Measurements from ENCODE around the gene VAMP5.
"Not testable (repeated sequence)": the region's sequence is repeated elsewhere in the genome, so short reads cannot be mapped to it uniquely, and the experiment has no call there.

The VAMP5 gene

DNA sequence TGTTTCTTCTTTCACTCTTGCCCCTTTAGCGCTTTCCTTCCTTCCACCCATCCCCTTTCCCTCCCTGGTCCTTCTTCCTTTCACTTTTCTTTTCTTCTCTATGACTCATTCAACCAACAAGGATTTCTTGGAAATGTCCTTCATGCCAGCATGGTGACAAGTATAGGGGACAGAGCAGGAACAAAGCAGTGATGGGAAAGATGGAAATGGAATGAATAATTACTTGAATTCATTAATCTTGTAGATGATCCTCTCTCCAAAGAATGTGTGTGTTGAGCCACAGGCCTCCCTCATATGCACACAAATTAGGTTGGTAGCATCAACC, 1.5 kb downstream of the VAMP5 start:
- H3K4me3 ChIP-seq (ENCODE audit: low read length): no peak overlapping the region

DNA sequence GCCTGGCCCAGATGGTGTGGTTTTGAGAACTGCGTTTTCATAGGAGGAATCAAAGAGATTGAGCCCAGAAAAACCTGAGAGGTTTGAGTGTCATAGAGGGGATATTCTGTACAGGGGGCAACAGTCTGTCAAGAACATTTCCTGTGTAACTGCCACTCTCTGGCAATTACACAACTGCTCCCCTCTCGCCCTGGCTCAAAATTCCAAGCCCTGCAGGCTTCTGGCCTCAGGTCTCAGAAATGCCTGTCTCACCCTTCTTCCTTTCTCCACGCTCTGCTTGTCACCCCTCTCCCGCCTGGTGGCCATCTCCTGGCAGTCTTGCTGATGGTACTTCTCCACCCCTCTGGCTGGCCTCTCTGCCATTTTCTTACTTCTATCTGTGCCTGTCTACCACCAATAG, 4.0 kb downstream of the VAMP5 start:
- TF ChIP-seq CTCF (conservative IDR thresholded peaks at IDR 0.05; ENCODE audit: low read depth, low read length): no peak
- no peak for DNase-seq (ENCODE audit: low read depth)
- H3K4me3 ChIP-seq (ENCODE audit: low read length): no peak overlapping the region

More for the DNA sequence above, 1.5 kb downstream of the VAMP5 start:
- TF ChIP-seq CTCF (conservative IDR thresholded peaks at IDR 0.05; ENCODE audit: low read depth, low read length): no peak
- DNase-seq (ENCODE audit: low read depth): no peak

GRCh38 chr2:85588645-85589044, 4.4 kb downstream of the VAMP5 start:
- H3K4me3 ChIP-seq (ENCODE audit: low read length): no peak overlapping the region
- DNase-seq (ENCODE audit: low read depth): no peak
- no peak for TF ChIP-seq CTCF (conservative IDR thresholded peaks at IDR 0.05; ENCODE audit: low read depth, low read length)

DNA sequence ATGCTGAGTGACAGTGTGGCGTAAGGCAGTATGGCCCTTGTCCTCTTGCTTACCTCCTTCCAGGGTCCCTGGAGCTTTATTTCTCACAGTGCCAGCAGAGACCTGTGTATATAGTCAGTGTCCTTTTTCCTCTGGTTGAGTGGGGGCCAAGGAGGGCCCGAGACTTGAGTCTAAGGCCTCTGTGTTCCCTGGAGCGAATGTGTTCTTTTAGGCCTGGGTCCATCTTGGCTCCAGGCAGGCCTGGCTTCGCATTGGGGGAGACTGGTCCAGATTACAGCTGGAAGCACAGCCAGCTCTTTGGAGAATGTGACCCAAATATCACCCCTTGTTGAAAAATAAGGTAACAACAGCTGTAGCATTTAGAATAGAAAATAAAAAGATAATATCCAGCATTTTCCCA, 5.0 kb downstream of the VAMP5 start:
- TF ChIP-seq CTCF (conservative IDR thresholded peaks at IDR 0.05; ENCODE audit: low read depth, low read length): no peak
- no peak overlapping the region for H3K4me3 ChIP-seq (ENCODE audit: low read length)
- DNase-seq (ENCODE audit: low read depth): no peak

DNA sequence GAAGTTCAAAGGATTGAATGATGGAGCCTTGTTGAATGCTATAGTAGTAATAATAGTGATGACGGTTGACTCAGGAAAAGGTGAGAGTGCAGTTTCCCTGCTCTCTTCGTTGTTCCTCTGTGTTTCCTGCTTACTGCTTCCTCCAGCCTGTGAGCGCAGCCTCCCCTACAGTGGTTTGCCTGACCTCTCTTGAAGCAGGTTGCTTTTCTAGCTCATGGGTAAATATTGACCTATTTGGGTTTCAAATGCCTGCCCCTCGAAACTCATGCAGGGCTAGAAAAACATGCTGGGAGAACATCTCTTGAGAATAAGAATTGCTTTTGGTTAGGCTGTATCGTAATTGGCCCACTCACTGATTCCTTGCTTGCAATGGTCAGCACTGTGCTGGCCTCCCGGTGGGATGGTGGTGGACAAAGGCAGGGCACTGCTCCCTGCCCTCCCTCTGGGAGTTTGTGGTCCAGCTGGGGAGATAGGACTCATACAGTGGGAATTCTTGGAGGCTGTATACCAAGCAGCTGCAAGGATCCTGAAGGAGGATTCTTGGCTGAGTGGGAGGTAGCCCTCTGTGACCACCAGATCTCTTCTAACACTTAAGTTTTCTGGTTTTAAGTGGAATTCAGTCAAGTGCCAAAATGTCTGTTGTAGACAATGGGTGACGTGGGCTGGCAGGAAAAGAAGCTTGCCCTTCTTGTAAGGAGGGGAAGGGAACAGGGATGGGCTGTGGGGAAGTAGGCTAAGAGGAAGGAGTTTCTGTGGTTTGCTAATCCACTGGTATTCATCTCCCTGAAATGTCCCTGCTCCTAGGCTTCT, 6.0 kb downstream of the VAMP5 start:
- no peak for TF ChIP-seq CTCF (conservative IDR thresholded peaks at IDR 0.05; ENCODE audit: low read depth, low read length)
- DNase-seq (ENCODE audit: low read depth): peak; percentile 57

DNA sequence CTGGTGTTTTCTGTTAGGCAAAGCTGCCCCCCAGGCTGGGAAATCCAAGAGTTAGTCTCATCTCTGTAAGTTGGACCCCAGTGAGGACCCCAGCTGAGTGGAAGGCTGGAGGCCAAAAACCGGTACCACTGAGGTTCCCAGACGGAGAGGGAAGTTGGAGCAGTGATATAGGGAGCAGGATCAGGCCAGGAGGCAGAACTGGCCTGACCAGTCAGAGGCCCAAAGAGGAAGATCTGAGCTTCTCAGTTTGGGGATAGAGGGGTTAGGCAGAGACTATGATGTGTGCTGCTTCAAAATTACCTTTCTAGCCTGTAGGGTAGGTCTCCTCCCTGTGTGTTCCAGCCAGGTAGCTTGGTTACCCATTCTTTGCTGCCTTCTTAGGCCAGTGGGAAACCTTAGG, 6.7 kb downstream of the VAMP5 start:
- TF ChIP-seq CTCF (conservative IDR thresholded peaks at IDR 0.05; ENCODE audit: low read depth, low read length): no peak
- no peak for DNase-seq (ENCODE audit: low read depth)
- H3K4me3 ChIP-seq (ENCODE audit: low read length): no peak overlapping the region

More for the DNA sequence above, 6.0 kb downstream of the VAMP5 start:
- no peak overlapping the region for H3K4me3 ChIP-seq (ENCODE audit: low read length)

DNA sequence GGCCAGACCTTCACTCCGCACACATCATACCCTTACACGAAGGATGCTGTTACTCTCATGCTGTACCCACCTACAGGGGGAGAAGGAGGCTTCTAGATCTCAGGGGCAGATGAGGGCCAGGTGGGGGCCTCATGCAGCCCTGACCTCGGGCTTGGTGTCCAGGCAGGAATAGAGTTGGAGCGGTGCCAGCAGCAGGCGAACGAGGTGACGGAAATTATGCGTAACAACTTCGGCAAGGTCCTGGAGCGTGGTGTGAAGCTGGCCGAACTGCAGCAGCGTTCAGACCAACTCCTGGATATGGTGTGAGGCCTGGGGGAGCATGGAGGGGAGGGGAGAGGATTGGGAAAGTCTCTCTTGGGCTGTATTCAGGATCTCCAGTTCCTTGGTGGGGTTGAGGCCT, 7.3 kb downstream of the VAMP5 start:
- DNase-seq (ENCODE audit: low read depth): no peak
- TF ChIP-seq CTCF (conservative IDR thresholded peaks at IDR 0.05; ENCODE audit: low read depth, low read length): no peak

GRCh38 chr2:85592299-85592698, 8.1 kb downstream of the VAMP5 start:
- not testable (repeated sequence) for DNase-seq (ENCODE audit: low read depth); H3K4me3 ChIP-seq (ENCODE audit: low read length)

More for the DNA sequence above, 7.3 kb downstream of the VAMP5 start:
- no peak overlapping the region for H3K4me3 ChIP-seq (ENCODE audit: low read length)

All from retinal pigment epithelial cell (primary cell).